Loucy (cell line): ENCODE measurements around the gene HMHB1.

Source experiments
- EZH2phosphoT487 ChIP-seq: fragments of 200-600 bp; IDR thresholded peaks from 2 replicates; pipeline ENCODE4 v1.6.1; 2018; ENCODE audit warnings: antibody characterized with exemption, mild to moderate bottlenecking, moderate library complexity, borderline replicate concordance
- TF ChIP-seq, protein P1 (sequence below): fragments of 200-600 bp; sonication (generic); conservative IDR thresholded peaks from 2 replicates; pipeline ENCODE4 v1.5.1; 2014; ENCODE audit warnings: mild to moderate bottlenecking, antibody characterized with exemption, low read length

DNA sequence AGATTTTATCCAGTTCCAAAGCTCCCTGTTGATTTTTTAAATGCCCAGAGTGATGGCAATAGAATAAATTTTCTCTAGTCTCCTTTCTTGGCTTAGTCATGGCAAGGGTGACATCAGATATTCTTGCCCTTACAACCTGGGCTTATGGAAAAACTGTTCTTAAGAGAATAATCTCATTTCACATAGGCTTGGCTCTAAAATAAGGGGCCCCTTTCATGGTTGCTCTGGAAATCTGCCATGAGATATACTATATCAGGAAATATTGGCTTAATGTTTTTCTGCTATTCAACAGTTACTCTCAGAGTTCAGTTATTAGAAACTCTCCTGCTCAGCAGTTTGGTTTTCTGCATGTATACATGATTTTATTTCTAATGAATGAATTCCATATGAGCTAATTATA, 7.8 kb downstream of the HMHB1 start:
- TF ChIP-seq, protein P1, sequence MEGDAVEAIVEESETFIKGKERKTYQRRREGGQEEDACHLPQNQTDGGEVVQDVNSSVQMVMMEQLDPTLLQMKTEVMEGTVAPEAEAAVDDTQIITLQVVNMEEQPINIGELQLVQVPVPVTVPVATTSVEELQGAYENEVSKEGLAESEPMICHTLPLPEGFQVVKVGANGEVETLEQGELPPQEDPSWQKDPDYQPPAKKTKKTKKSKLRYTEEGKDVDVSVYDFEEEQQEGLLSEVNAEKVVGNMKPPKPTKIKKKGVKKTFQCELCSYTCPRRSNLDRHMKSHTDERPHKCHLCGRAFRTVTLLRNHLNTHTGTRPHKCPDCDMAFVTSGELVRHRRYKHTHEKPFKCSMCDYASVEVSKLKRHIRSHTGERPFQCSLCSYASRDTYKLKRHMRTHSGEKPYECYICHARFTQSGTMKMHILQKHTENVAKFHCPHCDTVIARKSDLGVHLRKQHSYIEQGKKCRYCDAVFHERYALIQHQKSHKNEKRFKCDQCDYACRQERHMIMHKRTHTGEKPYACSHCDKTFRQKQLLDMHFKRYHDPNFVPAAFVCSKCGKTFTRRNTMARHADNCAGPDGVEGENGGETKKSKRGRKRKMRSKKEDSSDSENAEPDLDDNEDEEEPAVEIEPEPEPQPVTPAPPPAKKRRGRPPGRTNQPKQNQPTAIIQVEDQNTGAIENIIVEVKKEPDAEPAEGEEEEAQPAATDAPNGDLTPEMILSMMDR = no peak
- TF ChIP-seq EZH2phosphoT487 = no peak
